Measurements from ENCODE around the gene CCDC40.

Gene CCDC40

DNA sequence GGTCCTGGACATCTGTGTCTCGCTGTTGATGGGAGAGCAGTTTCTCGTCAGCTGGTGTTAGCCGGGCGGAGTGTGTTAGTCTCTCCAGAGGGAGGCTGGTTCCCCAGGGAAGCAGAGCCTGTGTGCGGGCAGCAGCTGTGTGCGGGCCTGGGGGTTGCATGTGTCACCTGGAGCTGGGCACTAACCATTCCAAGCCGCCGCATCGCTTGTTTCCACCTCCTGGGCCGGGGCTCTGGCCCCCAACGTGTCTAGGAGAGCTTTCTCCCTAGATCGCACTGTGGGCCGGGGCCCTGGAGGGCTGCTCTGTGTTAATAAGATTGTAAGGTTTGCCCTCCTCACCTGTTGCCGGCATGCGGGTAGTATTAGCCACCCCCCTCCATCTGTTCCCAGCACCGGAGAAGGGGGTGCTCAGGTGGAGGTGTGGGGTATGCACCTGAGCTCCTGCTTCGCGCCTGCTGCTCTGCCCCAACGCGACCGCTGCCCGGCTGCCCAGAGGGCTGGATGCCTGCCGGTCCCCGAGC is 82.9 kb downstream of the CCDC40 start:
- no peak for DNase-seq

DNA sequence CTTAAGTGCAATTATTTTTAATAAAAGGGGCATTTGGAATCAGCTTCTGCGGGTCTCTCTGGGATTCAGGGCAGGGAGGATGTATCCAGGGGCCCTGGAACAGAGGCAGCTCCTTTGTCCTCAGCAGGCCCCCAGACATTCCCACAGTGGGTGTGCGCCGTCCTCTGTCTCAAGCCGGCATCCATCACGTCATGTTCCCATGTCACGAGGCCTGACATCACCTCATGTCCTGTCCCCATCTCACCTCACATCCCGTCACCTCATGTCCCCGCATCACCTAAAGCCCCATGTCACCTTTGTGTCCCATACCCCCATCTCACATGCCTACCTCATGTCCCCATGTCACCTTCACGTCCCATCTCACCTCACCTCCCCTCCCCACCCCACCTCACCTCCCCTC is 83.4 kb downstream of the CCDC40 start:
- no peak for DNase-seq

DNA sequence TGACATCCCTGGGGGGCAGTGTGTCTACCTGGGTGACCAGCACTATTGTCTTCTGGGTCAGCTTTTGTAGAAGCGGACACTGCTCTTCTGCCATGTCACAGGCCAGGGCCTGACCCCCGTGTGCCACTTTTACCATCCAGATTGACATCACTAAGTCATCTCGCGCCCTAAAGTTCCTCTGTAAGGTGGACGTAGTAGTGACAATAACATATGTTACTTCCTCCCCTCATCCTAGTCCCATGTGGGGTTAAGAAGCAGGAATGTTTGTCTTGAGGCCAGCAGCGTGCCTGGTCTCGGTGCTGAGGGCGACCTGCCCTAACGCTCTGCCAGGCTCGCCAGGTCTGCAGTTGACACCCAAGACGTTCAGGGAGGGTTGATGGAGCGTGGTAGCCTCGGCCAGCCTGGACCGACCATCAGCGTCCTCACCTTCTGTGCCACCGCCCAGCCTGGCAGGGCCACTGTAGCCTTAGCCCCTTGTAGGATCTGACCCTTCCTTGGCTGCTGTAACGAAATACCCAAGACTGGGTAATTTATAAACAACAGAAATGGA is 85.7 kb downstream of the CCDC40 start:
- DNase-seq = no peak

DNA sequence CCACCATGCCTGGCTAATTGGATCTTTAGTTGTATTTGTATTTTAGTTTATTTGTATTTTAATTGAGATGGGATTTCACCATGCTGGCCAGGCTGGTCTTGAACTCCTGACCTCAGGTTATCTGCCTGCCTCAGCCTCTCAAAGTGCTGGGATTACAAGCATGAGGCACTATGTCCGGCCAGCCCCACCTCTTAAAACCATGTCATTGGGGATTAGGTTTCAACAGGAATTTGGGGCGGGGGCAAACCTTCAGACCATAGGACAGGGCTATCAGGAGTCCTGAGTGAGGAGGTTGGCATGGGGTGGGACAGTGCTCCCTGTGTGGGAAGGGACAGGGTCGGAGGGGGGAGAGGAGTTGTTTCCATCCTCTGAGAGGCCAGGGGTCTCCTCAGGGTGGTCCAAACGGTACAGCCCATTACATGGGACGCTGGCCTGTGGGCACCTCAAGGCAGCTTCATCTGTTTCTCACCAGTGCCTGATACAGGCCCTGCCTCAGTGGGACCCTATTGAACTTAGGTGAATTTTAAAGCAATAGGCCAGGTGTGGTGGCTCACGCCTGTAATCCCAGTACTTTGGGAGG is 86.6 kb downstream of the CCDC40 start:
- no peak for DNase-seq

- no peak for DNase-seq
Measured at GRCh38 chr17:80123791-80124190, 87.3 kb downstream of the CCDC40 start.

- no peak for DNase-seq
Measured at GRCh38 chr17:80124351-80124981, 88.0 kb downstream of the CCDC40 start.

DNA sequence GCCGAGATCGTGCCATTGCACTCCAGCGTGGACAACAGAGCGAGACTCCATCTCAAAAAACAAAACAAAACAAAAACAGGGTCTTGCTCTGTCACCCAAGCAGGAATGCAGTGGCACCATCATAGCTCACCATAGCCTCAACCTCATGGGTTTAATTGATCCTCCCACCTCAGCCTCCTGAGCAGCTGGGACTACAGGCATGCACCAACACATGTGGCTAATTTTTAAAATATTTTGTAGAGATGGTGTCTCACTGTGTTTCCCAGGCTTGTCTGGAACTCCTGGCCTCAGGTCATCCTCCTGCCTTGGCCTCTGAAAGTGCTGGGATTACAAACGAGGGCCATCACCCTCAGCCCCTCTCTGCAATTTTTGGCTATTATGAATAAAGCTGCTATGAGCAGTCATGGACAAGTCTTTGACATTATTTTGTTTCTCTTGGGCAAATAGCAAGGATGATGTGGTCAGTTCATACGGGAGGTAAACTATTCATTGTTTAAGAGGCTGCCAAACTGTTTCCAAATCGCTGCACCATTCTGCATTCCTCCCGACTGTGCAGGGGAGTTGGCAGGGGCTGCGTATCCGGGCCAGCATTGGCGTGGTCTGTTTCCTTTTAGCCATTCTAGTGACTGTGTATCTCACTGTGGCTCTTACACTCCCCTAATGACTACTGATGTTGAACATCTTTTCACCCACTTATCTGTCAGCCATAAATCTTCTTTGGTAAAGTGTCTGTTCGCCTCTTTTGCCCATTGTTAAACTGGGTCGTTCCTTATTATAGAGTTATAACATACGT is 89.4 kb downstream of the CCDC40 start:
- no peak for DNase-seq

GRCh38 chr17:80126449-80126715 is 89.9 kb downstream of the CCDC40 start:
- DNase-seq = no peak

GRCh38 chr17:80129006-80129565 is 92.6 kb downstream of the CCDC40 start:
- DNase-seq = no peak

DNA sequence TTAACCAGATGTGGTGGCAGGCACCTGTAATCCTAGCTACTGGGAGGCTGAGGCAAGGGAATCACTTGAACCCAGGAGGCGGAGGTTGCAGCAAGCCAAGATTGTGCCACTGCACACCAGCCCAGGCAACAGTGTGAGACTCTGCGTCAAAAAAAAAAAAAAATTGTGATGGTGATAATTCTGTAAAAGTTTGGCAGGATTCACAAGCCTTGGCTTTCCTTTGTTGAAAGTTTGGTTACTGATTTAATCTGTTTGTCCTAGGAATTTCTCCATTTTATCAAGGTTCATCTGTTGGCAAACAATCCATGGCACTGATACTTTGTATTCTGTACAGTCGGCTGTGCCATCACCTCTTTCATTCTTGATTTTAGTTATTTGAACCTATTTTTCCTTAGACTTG is 94.5 kb downstream of the CCDC40 start:
- DNase-seq = no peak

DNA sequence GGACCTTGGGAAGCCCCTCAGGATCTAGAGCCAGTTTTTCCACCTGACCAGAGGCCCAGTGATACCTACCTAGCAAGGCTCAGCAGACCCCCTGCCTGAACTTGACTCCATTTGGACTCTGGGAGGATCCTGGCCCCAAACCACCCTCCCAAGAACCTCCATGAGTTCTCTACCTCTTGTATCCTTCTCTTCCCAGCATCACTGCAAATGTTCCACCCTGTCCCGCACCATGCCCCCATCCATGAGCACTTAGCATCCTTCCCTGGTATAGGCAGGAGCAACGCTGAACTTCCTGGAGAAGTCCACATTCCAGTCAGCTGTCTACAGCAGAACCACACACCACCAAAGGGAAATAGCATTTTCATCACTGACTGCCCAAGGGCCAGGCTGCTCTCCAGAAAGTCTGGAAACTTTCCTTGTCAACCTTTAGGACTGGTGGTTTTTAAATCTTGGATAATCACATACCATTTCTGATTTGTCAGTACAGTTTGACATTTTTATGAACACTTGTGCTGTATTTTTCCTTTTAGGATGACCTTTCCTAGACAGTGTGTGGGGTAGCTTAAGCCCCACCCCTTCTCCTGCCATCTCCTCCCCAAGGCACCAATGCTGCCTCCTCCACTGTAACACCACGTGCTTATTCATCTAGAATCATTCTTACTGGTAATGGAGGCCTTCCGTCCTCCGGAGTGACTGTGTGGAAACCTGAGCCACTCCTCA is 96.6 kb downstream of the CCDC40 start:
- DNase-seq = no peak

GRCh38 chr17:80133626-80133970 is 97.2 kb downstream of the CCDC40 start:
- DNase-seq = no peak

- no peak for DNase-seq
Measured at GRCh38 chr17:80137131-80137530, 100.7 kb downstream of the CCDC40 start.

DNA sequence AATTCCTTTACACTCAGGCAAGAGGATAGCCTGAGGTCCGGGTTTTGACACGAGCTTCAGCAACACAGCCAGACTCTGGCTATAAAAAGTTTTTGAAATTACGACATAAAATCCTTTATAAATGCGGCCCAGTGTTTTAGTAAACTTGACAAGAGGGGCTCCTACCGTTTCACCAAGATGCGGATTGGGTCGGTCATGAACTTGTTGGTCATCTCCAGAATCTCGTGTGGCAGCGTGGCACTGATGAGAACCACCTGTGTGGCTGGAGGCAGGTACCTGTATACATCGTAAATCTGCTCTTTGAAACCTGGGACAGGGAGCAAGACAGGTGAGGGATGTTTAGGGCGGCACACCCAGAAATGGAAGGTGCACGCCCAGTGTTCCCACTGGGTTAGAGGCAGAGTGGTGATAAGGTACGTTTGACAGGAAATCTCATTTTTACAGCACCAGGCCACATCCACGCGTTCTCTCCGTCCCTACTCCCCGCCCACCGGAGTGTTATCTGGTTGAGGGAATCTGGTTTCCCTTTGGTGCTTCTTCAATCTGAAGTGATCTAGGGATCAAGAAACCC is 102.5 kb downstream of the CCDC40 start:
- DNase-seq = no peak

DNA sequence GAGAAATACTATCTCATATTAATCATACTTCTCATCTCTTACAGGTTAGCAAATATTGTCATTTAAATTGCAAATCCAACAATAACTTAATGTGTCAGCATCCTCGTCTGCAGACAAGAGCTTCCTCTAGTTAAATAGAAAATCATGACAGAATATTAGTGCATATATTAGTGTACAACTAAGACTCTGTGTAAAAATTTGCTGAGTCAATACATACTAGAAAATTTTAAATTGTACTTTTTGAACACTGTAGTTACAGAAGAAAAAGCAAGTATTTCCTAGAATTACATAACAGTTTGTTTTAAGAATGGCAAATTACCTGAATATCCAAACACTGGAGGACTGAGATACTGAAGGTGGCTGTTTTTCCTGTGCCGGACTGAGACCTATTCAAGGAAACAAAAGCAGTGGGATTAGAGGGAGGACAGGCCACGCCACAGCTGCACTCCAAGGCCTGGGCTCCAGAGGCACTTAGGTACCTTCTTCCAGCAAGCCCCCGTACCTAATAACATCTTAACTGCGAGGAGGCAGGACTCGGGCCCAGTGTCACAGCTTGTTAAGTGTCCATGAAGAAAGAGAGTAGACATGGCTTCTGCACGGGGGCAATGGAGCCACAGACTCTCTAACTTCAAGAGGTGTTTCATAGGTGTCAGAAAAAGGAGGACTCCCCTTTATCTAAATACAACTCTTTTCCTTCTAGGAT is 105.2 kb downstream of the CCDC40 start:
- DNase-seq = no peak

GRCh38 chr17:80142929-80143328 is 106.5 kb downstream of the CCDC40 start:
- no peak for DNase-seq

GRCh38 chr17:80145076-80146075 is 108.9 kb downstream of the CCDC40 start:
- DNase-seq = peak; percentile 4 to 10

DNA sequence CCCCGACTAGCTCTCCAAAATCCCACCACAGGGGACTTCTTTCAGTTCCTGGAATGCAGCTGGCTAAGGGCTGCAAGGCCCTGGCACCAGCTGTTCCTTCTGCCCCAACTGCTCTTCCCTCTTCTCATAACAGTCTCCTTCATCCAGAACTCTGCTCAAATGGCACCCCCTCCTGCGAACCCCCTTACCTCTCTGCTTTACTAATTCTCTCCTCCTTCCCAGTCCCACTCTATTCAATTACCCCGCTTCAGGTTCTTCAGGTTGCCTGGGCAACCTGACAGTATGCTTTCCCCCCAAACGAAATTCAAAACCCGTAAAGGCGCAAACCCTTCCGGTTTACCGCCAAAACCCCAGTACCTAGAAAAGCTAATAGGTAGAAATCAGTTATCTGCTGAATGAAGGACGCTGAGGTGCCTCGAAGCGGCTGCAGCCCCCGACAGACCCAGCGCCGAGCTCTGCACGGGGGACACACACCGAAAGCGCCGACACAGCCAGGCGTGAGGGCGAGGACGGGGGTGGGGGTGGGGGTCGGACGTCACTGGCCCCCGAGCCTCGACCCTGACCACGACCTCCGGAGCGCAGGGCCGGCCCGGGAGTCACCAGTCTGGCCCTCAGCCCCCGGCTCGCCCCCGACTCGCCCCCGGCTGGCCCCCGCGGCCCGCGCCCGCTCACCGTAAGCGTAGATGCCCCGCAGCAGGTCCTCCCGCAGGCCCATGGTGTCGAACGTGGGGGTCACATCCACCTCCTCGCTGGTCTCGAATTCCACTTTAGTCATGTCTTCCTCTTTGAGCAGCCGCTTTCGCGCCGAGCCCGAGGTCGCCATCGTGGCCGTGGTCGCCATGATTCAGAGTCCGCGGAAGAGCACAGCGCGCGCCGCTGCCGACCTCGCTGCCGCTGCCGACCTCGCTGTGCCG is 109.9 kb downstream of the CCDC40 start:
- peak; percentile 19 to 23 for DNase-seq

DNA sequence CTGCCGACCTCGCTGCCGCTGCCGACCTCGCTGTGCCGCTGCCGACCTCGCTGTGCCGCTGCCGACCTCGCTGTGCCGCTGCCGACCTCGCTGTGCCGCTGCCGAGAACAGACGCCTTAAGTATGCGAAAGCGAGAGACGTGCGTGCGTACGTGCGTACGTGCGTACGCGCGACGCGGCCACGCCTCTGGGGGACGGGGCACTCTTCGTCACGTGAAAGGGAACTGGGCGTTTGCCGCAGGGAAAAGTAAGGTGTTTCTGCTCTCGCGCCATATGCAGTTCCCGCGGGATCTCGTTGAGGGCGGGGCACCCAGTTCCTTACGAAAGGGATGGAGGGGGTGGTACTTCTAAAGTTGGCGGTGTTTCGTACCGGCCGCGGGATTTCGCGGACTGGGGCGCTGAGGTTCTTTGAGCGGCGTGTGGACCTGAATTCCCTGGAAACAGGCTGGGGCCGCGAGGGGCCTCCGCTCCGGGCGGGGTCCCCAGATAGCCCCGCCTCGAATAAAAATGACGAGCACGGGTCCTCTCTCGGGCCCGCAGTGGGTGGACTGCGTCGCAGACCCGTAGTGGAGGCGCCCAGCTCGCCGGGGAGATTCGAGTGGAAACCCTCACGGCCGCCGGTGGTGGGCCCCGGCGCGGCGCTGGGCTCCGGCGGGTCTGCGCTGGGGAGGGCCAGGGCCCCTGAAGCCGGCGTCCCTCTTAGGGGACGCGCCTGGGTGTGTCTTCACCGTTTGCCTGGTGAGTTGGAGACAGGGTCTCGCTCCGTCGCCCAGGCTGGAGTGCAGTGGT is 110.8 kb downstream of the CCDC40 start, which contains the start of gene EIF4A3:
Gene EIF4A3 (minus strand): TSS at position 94 of the 788 bp plus-strand sequence. CDS start 167 bp downstream, outside the sequence.
- peak; percentile 98 for DNase-seq
